Immature natural killer cell (primary cell): ENCODE results near the gene LMNTD2. TPM values are rescaled to one million over a fixed set of nuclear protein-coding genes. Genes with fewer than 3 reads are reported as not detected.

Source experiments
- DNase-seq, 3 donors: peaks; one replicate each; pipeline ENCODE4 v3.0.0; 2022; ENCODE audit warnings: mixed read lengths in 1 of 3
- H3K27ac Mint-ChIP-seq, 6 donors: one replicate each; pipeline ENCODE4 v1.8.0; 2020; ENCODE audit warnings: mixed read lengths in 6 of 6, mild to moderate bottlenecking in 5 of 6, inconsistent platforms in 4 of 6, moderate library complexity in 3 of 6
- H3K27me3 Mint-ChIP-seq, 3 donors: one replicate each; pipeline ENCODE4 v1.8.0; 2020 to 2021; ENCODE audit warnings: low read depth in 3 of 3, mild to moderate bottlenecking in 3 of 3, mixed read lengths in 3 of 3, moderate library complexity in 3 of 3, inconsistent platforms in 1 of 3
- H3K36me3 Mint-ChIP-seq, 3 donors: one replicate each; pipeline ENCODE4 v1.8.0; 2020; ENCODE audit warnings: mixed read lengths in 3 of 3, inconsistent platforms in 2 of 3, mild to moderate bottlenecking in 2 of 3
- H3K4me1 Mint-ChIP-seq, 2 donors: one replicate each; pipeline ENCODE4 v1.8.0; 2020; ENCODE audit warnings: inconsistent platforms in 2 of 2, mild to moderate bottlenecking in 2 of 2, mixed read lengths in 2 of 2, moderate library complexity in 1 of 2
- H3K4me3 Mint-ChIP-seq, 5 donors: one replicate each; pipeline ENCODE4 v1.8.0; 2020; ENCODE audit warnings: mild to moderate bottlenecking in 5 of 5, mixed read lengths in 5 of 5, inconsistent platforms in 3 of 5, moderate library complexity in 3 of 5
- H3K9me3 Mint-ChIP-seq, 6 donors: one replicate each; pipeline ENCODE4 v1.8.0; 2020; ENCODE audit warnings: mild to moderate bottlenecking in 6 of 6, mixed read lengths in 6 of 6, inconsistent platforms in 4 of 6, moderate library complexity in 3 of 6
- polyA plus RNA-seq, 3 donors: library from polyadenylated mRNA; unstranded; fragments of 300-500 nt; fragmentation: Illumina TruSeq; gene quantifications; one replicate each; pipeline ENCODE4 v1.2.3, GENCODE V29; 2021

Gene LMNTD2, protein sequence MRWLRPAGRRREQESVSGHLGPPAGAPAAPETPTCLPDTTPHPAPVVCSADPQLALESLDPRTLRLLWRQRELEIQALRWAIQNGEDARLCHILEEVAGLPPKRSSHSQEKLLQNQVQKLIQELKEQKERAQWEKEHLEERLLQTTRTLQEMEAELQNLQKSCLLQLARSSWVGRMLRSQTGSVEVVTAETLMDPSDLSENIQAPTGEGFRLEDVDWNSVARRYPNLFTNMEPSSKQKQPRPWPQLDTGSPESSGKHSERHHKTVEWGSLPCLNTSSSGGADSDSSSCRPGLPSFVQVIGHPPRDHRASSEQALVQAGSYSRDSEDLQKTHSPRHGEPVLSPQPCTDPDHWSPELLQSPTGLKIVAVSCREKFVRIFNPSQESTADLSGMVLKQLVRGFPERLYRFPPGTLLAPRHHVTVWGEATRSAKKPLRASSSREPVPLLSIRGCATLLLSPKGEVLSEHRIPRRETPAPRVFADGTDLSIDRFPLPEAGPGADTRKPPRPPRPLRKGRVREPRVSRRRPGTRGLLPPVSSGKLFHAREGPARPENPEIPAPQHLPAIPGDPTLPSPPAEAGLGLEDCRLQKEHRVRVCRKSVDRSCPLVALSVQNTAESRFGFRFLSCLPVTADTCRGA
- polyA plus RNA-seq: under 1 TPM; 0.54 to 0.95 (median 0.66) TPM

DNA sequence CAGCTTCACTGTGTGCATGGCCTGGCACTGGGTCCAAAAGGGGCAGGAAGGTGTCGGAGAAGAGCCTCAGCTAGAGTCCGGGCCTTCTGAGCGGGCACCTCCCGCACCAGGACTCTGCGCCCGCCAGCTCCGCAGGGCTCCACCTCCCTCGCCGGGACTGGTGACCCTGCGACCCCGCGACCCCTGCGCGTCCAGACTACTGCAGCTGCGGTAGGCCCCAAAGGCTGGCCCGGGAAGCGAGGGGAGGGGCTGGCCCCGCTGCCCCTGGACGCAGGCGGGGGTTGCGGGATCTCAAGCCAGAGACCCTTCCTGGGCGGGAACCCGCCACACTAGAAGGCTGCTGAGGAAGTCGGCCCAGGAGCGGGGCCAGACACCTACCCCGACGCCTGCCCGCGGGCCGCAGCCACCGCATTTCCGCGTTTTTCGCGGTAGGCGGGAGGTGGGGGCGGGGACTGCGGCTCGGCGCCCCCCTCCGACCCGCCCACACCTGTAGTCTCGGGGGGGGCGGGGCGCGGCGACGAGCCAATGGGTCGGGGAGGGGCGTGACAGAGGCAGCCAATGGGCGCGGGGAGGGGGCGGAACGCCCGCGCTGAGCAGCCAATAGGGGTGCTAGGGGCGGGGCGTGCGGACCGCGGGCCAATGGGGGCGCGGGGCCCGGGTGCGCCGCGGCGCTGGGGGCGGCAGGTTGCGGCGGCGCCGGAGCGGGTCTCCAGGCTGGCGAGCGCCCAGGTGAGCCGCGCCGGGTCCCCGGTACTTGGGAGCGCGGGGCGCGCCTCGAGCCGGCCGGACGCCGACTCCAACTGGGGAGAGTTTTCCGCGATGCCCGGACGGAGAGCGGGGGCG, at the start of gene LMNTD2, which contains the start of gene RASSF7:
Gene LMNTD2 (minus strand): TSS at position 434 of the 843 bp plus-strand sequence. CDS start 22 bp downstream, at position 412.
Gene RASSF7 (plus strand): TSS at position 666 of the 843 bp plus-strand sequence. CDS start 799 bp downstream, outside the sequence.
- Mint-ChIP-seq H3K27me3 (peaks cover 0 to 11% (median 6%) of the 10 kb centered on the region in 3 donors), H3K4me3 (peak within 1 kb of the TSS; percentile 80 to 88 (median 84)), H3K9me3 (no peaks in the 10 kb centered on the region), H3K36me3 (no peaks in the 10 kb centered on the region), H3K27ac (peak within 1 kb of the TSS; percentile 70 to 91 (median 81)), H3K4me1 (peaks cover 6 to 13% of the 10 kb centered on the region in 2 donors)
- DNase-seq: peak; percentile 90 to 93 (median 93)

DNA sequence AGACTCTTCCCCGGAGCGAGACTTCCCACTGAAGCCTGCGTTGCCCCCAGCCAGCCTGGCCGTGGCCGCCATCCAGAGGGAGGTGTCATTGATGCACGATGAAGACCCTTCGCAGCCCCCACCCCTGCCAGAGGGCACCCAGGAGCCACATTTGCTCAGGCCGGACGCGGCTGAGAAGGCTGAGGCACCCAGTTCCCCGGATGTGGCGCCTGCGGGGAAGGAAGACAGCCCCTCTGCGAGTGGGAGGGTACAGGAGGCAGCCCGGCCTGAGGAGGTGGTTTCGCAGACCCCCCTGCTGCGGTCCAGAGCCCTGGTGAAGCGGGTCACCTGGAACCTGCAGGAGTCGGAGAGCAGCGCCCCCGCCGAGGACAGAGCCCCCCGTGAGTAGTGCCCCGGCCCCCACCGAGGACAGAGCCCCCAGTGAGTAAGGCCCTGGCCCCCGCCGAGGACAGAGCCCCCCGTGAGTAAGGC, 48.8 kb upstream of the LMNTD2 start:
- Mint-ChIP-seq H3K4me1 (peaks cover 2 to 6% of the 10 kb centered on the region in 2 donors), H3K27me3 (peaks cover 0 to 10% (median 6%) of the 10 kb centered on the region in 3 donors), H3K36me3 (peaks cover 4 to 15% (median 7%) of the 10 kb centered on the region in 3 donors), H3K4me3 (no peak overlapping the region), H3K9me3 (no peaks in the 10 kb centered on the region), H3K27ac (no peak overlapping the region)
- DNase-seq: no peak

DNA sequence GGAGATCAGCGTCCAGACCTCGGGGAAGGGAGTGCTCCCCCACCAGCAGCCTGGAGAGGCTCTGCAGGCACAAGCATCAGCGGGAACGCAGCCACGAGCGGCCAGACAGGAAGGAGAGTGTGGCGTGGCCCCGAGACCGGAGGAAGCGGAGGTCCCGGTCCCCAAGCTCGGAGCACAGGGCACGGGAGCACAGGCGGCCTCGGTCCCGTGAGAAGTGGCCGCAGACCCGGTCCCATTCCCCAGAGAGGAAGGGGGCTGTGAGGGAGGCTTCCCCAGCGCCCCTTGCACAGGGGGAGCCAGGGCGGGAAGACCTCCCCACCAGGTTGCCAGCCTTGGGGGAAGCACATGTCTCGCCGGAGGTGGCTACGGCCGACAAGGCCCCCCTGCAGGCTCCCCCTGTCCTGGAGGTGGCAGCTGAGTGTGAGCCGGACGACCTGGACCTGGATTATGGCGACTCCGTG, 48.3 kb upstream of the LMNTD2 start:
- Mint-ChIP-seq H3K27ac (no peak overlapping the region), H3K4me1 (peaks cover 0 to 4% of the 10 kb centered on the region in 2 donors), H3K9me3 (no peaks in the 10 kb centered on the region), H3K36me3 (peaks cover 4 to 17% (median 7%) of the 10 kb centered on the region in 3 donors), H3K4me3 (no peak overlapping the region), H3K27me3 (peaks cover 0 to 8% (median 3%) of the 10 kb centered on the region in 3 donors)
- DNase-seq: no peak

DNA sequence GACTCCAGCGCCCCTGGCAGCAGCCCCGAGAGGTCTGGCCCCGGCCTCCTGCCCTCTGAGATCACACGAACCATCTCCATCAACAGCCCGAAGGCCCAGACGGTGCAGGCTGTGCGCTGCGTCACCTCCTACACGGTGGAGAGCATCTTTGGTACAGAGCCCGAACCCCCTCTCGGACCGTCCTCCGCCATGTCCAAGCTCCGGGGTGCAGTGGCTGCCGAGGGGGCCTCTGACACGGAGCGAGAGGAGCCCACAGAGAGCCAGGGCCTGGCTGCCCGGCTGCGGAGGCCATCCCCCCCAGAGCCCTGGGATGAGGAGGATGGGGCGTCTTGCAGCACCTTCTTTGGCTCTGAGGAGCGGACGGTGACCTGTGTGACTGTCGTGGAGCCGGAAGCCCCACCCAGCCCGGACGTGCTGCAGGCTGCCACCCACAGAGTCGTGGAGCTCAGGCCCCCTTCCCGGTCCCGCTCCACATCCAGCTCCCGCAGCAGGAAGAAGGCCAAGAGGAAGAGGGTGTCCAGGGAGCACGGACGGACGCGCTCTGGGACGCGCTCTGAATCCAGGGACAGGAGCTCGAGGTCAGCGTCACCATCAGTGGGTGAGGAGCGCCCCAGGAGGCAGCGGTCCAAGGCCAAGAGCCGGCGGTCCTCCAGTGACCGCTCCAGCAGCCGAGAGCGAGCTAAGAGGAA, 47.6 kb upstream of the LMNTD2 start:
- Mint-ChIP-seq H3K27me3 (peaks cover 0 to 8% (median 3%) of the 10 kb centered on the region in 3 donors), H3K36me3 (peaks cover 4 to 17% (median 7%) of the 10 kb centered on the region in 3 donors), H3K9me3 (no peaks in the 10 kb centered on the region), H3K4me1 (peaks cover 0 to 4% of the 10 kb centered on the region in 2 donors), H3K4me3 (no peak overlapping the region), H3K27ac (no peak overlapping the region)
- DNase-seq: no peak

DNA sequence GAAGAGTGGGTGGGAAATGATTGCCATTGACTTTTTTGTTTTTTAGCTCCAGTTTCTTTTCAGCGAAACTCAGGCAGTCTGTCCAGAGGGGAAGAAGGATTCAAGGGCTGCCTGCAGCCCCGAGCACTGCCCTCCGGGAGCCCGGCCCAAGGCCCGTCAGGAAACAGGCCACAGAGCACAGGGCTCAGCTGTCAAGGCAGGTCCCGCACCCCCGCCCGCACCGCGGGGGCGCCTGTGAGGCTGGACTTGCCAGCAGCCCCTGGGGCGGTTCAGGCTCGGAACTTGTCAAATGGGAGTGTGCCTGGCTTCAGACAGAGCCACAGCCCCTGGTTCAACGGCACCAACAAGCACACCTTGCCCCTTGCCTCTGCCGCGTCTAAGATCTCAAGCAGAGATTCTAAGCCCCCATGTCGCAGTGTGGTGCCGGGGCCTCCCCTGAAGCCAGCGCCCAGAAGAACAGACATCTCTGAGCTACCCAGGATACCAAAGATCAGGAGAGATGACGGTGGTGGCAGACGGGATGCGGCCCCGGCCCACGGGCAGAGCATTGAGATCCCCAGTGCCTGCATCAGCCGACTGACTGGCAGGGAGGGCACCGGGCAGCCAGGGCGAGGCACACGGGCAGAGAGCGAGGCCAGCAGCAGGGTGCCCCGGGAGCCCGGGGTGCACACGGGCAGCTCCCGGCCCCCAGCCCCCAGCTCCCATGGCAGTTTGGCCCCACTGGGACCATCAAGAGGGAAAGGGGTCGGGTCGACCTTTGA, 46.7 kb upstream of the LMNTD2 start:
- H3K27ac Mint-ChIP-seq: no peak overlapping the region

DNA sequence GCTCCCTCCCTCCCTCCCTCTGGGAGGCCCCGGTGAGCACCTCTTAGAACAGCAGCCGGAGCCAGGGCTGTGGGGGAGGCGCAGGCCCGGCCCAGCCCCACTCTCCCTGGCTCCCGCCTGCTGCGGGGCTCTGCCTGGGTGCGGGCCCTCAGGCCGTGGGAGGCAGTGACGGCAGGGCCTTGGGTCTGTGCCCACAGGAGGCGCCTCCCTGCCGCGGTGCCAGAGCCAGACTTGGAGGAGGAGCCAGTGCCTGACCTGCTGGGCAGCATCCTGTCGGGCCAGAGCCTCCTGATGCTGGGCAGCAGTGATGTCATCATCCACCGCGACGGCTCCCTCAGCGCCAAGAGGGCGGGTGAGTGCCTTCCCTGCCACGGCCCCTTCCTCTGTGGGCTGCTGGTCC, 45.7 kb upstream of the LMNTD2 start:
- Mint-ChIP-seq H3K4me1 (no peaks in the 10 kb centered on the region), H3K9me3 (no peaks in the 10 kb centered on the region), H3K36me3 (peaks cover 4 to 17% (median 8%) of the 10 kb centered on the region in 3 donors), H3K27ac (no peak overlapping the region), H3K4me3 (no peak overlapping the region), H3K27me3 (peaks cover 0 to 3% (median 3%) of the 10 kb centered on the region in 3 donors)
- DNase-seq: no peak

More for the DNA sequence above, 46.7 kb upstream of the LMNTD2 start:
- Mint-ChIP-seq H3K4me1 (peaks cover 0 to 2% of the 10 kb centered on the region in 2 donors), H3K4me3 (no peak overlapping the region), H3K27me3 (peaks cover 0 to 6% (median 3%) of the 10 kb centered on the region in 3 donors), H3K9me3 (no peaks in the 10 kb centered on the region), H3K36me3 (peaks cover 4 to 16% (median 6%) of the 10 kb centered on the region in 3 donors)
- DNase-seq: no peak

DNA sequence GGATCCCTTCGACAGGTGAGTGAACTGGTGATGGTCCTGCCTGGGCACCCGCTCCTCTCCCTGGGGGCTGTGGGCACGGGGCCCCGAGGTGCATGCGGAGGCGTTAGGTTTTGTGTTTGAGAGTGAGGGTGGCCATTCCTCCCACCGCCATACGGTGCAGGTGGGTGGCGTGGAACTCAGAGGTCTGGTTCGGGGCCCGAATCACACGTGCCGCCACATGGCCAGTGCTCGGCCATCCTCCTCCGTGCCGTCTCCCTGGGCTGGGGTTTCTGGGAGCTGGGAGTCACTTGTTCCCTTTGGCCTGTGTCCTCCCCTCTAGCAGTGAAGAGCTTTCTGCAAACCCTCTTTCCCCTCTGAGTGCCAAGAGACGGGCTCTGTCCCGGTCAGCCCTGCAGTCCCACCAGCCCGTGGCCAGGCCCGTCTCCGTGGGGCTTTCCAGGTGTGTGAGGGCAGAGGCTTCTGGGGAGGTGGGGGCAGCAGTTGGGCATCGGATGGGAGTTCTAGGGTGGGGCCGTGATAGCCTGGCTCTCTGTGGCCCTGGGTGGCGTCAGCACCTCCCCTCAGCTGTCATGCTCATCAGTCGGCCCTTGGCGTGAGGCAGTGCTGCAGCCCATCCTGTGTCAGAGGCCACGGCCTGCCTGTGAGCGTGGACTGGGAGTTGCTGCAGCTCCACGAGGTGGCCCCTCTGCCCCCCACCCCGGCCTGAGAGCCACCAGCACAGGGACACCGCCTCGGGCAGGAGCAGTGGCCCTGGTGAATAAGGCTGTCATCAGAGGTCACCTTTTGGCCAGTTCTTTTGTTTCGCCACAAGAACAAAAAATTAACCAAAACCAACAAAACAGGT, 45.0 kb upstream of the LMNTD2 start:
- Mint-ChIP-seq H3K4me3 (no peak overlapping the region), H3K36me3 (peaks cover 4 to 17% (median 8%) of the 10 kb centered on the region in 3 donors), H3K9me3 (no peaks in the 10 kb centered on the region), H3K27ac (no peak overlapping the region), H3K27me3 (peaks cover 0 to 3% (median 3%) of the 10 kb centered on the region in 3 donors), H3K4me1 (no peaks in the 10 kb centered on the region)
- DNase-seq: no peak

DNA sequence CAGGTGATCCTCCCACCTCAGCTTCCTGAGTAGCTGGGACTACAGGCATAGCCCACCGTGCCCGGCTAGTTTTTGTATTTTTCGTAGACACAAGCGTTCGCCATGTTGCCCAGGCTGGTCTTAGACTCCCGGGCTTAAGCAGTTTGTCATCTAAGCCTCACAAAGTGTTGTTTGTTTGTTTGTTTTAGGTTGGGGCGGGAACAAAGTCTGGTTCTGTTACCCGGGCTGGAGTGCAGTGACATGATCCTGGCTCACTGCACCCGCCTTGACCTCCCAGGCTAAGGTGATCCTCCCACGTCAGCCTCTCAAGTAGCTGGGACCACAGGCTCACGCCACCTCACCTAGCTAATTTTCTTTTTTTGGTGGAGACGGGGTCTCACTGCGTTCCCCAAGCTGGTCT, 42.6 kb upstream of the LMNTD2 start:
- no peaks in the 10 kb centered on the region for H3K4me1 Mint-ChIP-seq
- DNase-seq: no peak
- peaks cover 0 to 6% (median under 1%) of the 10 kb centered on the region in 3 donors for H3K27me3 Mint-ChIP-seq
- H3K27ac Mint-ChIP-seq: peak overlapping the region in 1 of 6 donors; percentile 28
- peaks cover 8 to 23% (median 9%) of the 10 kb centered on the region in 3 donors for H3K36me3 Mint-ChIP-seq
- no peak overlapping the region for H3K4me3 Mint-ChIP-seq
- H3K9me3 Mint-ChIP-seq: no peaks in the 10 kb centered on the region

DNA sequence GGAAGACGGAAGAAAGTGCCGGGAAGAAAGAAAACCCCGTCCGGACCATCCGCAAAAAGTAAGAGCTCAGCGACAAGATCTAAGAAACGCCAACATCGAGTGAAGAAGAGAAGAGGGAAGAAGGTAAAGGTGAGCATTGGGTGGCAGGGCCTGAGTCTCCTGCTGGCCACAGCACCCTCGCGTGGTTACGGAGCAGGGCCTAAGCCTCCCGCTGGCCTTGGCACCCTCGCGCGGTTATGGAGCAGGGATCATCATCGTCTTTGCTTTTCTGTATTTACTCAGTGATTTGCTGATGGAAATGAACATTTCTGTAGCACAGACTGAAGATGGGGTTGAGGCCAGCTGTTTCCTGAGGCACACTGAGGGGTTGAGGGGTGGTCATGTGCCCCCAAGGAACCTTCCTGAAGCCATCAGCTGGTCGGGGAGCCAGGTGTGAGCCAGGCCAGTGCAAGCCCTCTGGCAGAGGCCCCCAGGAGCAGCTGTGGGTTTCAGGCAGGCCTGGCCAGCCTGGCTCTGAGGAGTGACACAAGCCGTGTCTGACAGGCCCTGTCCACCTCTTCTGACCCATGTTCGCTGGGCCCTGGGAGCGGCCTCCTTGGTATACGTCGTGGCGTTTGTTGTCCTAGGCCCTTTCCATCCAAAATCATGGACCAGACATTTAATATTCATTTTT, 41.2 kb upstream of the LMNTD2 start:
- Mint-ChIP-seq H3K36me3 (peaks cover 7 to 25% (median 8%) of the 10 kb centered on the region in 3 donors), H3K4me3 (no peak overlapping the region), H3K4me1 (peaks cover 5 to 6% of the 10 kb centered on the region in 2 donors), H3K27me3 (peaks cover 0 to 7% (median 4%) of the 10 kb centered on the region in 3 donors), H3K9me3 (no peaks in the 10 kb centered on the region), H3K27ac (peak overlapping the region in 1 of 6 donors; percentile 29)
- no peak for DNase-seq

DNA sequence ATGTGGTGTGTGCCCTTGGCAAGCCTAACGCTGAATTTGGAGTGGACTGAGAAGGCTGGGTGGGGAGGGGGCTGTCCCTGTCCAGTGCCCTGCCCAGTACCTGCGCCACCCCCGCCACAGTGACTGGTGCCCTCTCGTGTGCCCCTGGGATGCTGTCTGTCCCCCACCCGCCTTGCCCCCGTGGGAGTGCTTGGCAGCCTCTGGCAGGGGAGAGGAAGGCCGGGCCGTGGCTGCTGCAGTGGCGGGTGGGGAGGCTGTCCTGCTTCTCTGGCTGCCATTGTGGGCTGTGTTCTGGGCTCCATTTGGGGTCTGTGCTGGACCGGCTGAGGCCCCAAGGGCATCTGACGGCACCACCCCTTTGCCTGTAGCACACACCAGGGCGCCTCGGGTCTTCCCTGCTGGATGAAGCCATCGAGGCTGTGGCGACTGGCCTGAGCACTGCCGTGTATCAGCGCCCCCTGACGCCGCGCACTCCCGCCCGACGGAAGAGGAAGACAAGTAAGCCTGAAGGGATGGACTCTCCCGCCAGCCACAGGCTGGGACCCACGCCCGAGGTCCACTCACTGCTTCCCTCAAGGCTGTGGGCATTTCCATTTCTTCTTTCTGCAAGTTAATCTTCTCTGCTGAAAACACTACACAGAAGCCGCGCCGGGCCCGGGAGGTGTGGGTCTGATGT, 37.6 kb upstream of the LMNTD2 start:
- H3K27me3 Mint-ChIP-seq: peaks cover 4 to 7% (median 7%) of the 10 kb centered on the region in 3 donors
- H3K27ac Mint-ChIP-seq: no peak overlapping the region
- DNase-seq: no peak
- H3K36me3 Mint-ChIP-seq: peaks cover 5 to 19% (median 7%) of the 10 kb centered on the region in 3 donors
- H3K4me1 Mint-ChIP-seq: peaks cover 16% of the 10 kb centered on the region in 2 donors
- H3K9me3 Mint-ChIP-seq: no peaks in the 10 kb centered on the region
- H3K4me3 Mint-ChIP-seq: no peak overlapping the region
